CD14-positive monocyte (primary cell): ENCODE data around the gene TAF1B. TPM values are rescaled to one million over a fixed set of nuclear protein-coding genes. Genes with fewer than 3 reads are reported as not detected.

ENCODE experiments used
- DNase-seq, 3 donors: peaks; one replicate each; pipeline ENCODE4 v3.0.0-alpha.2; 2011 to 2022
- H2AFZ ChIP-seq: 2 replicates; pipeline ENCODE4 v1.6.0; 2012; ENCODE audit warnings: mild to moderate bottlenecking, low read depth, low read length, inconsistent platforms; ENCODE audit not compliant: insufficient read depth, poor library complexity, severe bottlenecking
- H3K27ac ChIP-seq, 2 donors: 1 replicate in 1 of 2; 2 replicates in 1 of 2; pipeline ENCODE4 v1.5.1; 2012 to 2013; ENCODE audit warnings: low read length in 2 of 2, control low read depth in 1 of 2, inconsistent platforms in 1 of 2, low read depth in 1 of 2, mild to moderate bottlenecking in 1 of 2
- H3K27me3 ChIP-seq, 2 donors: one replicate each; pipeline versions ENCODE4 v1.6.0 to v1.6.1; 2011 to 2013; ENCODE audit warnings: low read length in 2 of 2; ENCODE audit not compliant: control insufficient read depth in 2 of 2, insufficient read depth in 2 of 2
- H3K36me3 ChIP-seq, 2 donors: replicated peaks in 1 of 2; 1 replicate in 1 of 2; 2 replicates in 1 of 2; pipeline versions ENCODE4 v1.5.1 to v1.6.1; 2012 to 2013; ENCODE audit warnings: low read length in 2 of 2, control low read depth in 1 of 2, inconsistent platforms in 1 of 2, mild to moderate bottlenecking in 1 of 2; ENCODE audit not compliant: insufficient read depth in 2 of 2, control insufficient read depth in 1 of 2
- H3K4me1 ChIP-seq, 2 donors: 1 replicate in 1 of 2; 2 replicates in 1 of 2; pipeline versions ENCODE4 v1.5.1 to v1.6.1; 2012 to 2013; ENCODE audit warnings: low read length in 2 of 2, control low read depth in 1 of 2, inconsistent platforms in 1 of 2, mild to moderate bottlenecking in 1 of 2, moderate library complexity in 1 of 2; ENCODE audit not compliant: insufficient read depth in 2 of 2, control insufficient read depth in 1 of 2
- H3K4me2 ChIP-seq: replicated peaks from 2 replicates; pipeline ENCODE3; 2012; ENCODE audit warnings: low read length, moderate library complexity, mild to moderate bottlenecking; ENCODE audit not compliant: poor library complexity, severe bottlenecking; ENCODE audit errors: extremely low read depth
- H3K4me3 ChIP-seq, 3 experiments: fragments of 200-600 bp in 1 of 3; sonication (generic) in 1 of 3; replicated peaks in 1 of 3; 1 replicate in 2 of 3; 2 replicates in 1 of 3; pipeline ENCODE4 v1.5.1; 2011 to 2013; ENCODE audit warnings: low read length in 3 of 3, mild to moderate bottlenecking in 3 of 3, control low read depth in 2 of 3, low read depth in 2 of 3, inconsistent platforms in 1 of 3, moderate library complexity in 1 of 3
- H3K79me2 ChIP-seq: 2 replicates; pipeline ENCODE4 v1.6.0; 2012; ENCODE audit warnings: mild to moderate bottlenecking, control low read depth, inconsistent platforms, low read length, moderate library complexity; ENCODE audit not compliant: insufficient read depth
- H3K9ac ChIP-seq: 2 replicates; pipeline ENCODE4 v1.6.0; 2017; ENCODE audit warnings: low read length, mild to moderate bottlenecking; ENCODE audit not compliant: insufficient read depth, poor library complexity, severe bottlenecking
- H3K9me3 ChIP-seq, 2 donors: replicated peaks in 1 of 2; 1 replicate in 1 of 2; 2 replicates in 1 of 2; pipeline versions ENCODE4 v1.5.1 to v1.6.1; 2012 to 2013; ENCODE audit warnings: low read length in 2 of 2, control low read depth in 1 of 2; ENCODE audit not compliant: control insufficient read depth in 1 of 2, insufficient read depth in 1 of 2
- H4K20me1 ChIP-seq: 2 replicates; pipeline ENCODE4 v1.6.0; 2012; ENCODE audit warnings: mild to moderate bottlenecking, low read length, control low read depth, moderate library complexity; ENCODE audit not compliant: insufficient read depth
- H3K27ac Mint-ChIP-seq, 7 donors: one replicate each; pipeline ENCODE4 v1.8.0; 2020; ENCODE audit warnings: mild to moderate bottlenecking in 7 of 7, mixed read lengths in 7 of 7, moderate library complexity in 6 of 7, inconsistent platforms in 2 of 7
- H3K27me3 Mint-ChIP-seq, 3 donors: one replicate each; pipeline ENCODE4 v1.8.0; 2021 to 2022; ENCODE audit warnings: low read depth in 3 of 3, mild to moderate bottlenecking in 3 of 3, mixed read lengths in 3 of 3, moderate library complexity in 3 of 3, inconsistent platforms in 1 of 3
- H3K36me3 Mint-ChIP-seq, 2 donors: one replicate each; pipeline ENCODE4 v1.8.0; 2020; ENCODE audit warnings: mixed read lengths in 2 of 2, inconsistent platforms in 1 of 2, mild to moderate bottlenecking in 1 of 2
- H3K4me1 Mint-ChIP-seq: one replicate; pipeline ENCODE4 v1.8.0; 2020; ENCODE audit warnings: mild to moderate bottlenecking, mixed read lengths
- H3K4me3 Mint-ChIP-seq, 2 donors: one replicate each; pipeline ENCODE4 v1.8.0; 2020; ENCODE audit warnings: mild to moderate bottlenecking in 2 of 2, mixed read lengths in 2 of 2, moderate library complexity in 1 of 2
- H3K9me3 Mint-ChIP-seq, 7 donors: one replicate each; pipeline ENCODE4 v1.8.0; 2020 to 2022; ENCODE audit warnings: mixed read lengths in 7 of 7, mild to moderate bottlenecking in 6 of 7, moderate library complexity in 6 of 7, inconsistent platforms in 2 of 7
- WGBS: methylation state at CpG from one replicate; pipeline ENCODE4 v1.1.5; 2013; ENCODE audit warnings: missing lambda C conversion rate; ENCODE audit not compliant: insufficient coverage; 5-methylcytosine and 5-hydroxymethylcytosine counted together
- intact Hi-C, 2 donors: fragments of 100-400 bp; cut with micrococcal nuclease; formaldehyde crosslinking; loops; one replicate each; pipeline versions ENCODE4 v1.15.0 to v1.15.1; 2023
- polyA plus RNA-seq, 3 donors: library from polyadenylated mRNA; depleted of rRNA in 1 of 3; unstranded in 2 of 3; stranded (reverse) in 1 of 3; fragments of 300-500 nt in 2 of 3; fragments of >200 nt in 1 of 3; fragmentation: Illumina TruSeq in 2 of 3; gene quantifications; 1 replicate in 2 of 3; 2 replicates in 1 of 3; pipeline ENCODE4 v1.2.3, GENCODE V29; 2012 to 2021
- TF ChIP-seq, protein P1 (sequence below): fragments of 200-600 bp; IDR thresholded peaks from one replicate; pipeline ENCODE4 v1.8.0; 2022; ENCODE audit warnings: antibody characterized with exemption, mild to moderate bottlenecking

TAF1B gene
- polyA plus RNA-seq, 3 donors = 6.0 to 8.4 (median 7.2) TPM

DNA sequence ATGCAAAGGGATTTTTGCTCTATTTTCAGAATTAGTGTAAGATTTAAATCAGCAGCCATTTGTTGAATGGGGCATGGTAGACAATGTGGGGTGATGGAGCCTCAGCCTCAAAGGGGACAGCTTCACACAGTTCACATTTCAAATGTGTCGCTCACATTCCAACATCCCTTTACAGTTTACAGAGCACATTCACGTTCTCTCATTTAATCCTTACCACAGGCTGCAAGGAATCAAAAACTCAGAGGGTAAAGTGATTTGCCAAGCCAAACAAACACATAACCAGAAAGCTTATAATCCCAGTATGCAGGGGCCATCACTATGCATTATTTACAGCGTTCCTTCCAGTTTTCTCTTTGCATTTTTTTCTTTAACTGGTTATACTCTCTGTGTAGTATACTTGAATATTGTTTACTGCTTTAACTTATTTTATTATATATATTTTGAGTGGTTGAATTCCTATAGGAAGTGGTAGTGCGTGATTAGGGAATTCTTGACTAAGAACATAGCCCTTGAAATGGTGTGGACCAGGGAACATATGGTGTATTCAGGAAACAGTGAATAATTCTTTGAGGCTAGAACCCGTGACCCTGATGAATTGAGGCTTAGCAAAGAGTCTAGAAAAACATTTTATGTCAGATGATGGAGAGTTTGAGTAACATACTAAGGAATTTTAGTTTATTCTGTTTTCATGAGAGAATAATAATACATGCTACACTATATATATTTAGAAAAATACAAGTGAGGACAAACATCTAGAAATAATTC lies 18.1 kb upstream of the TAF1B start:
- intact Hi-C loops = no loop called here

DNA sequence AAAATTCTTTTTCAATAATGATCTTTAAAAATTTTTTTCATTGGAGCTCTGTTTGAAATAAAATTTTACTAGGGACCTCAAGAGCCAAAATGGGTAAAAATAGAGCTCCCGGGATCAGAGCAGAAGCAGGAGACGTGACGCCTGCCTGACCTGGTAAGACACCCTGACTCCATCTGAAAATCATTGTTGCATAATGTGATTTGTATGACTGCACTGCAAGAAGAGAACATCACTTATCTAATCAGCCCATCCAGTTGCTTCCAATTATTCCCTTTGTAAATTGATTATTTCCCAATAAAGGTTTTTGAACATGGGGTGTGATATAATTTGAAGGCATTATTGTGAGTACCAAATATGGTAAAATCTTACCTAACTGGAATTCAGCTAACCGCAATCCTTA lies 17.1 kb upstream of the TAF1B start:
- Histone ChIP-seq H3K4me1 (no peaks in the 10 kb centered on the region), H2AFZ (no peak overlapping the region), H3K79me2 (no peaks in the 10 kb centered on the region), H3K27ac (no peak overlapping the region), H4K20me1 (no peaks in the 10 kb centered on the region), H3K27me3 (peaks cover 0 to 4% of the 10 kb centered on the region in 2 donors), H3K9ac (no peak overlapping the region), H3K4me3 (no peak overlapping the region), H3K9me3 (no peaks in the 10 kb centered on the region), H3K36me3 (no peaks in the 10 kb centered on the region), H3K4me2 (no peak overlapping the region)
- no peaks in the 10 kb centered on the region for H3K9me3 Mint-ChIP-seq
- TF ChIP-seq, protein P1, sequence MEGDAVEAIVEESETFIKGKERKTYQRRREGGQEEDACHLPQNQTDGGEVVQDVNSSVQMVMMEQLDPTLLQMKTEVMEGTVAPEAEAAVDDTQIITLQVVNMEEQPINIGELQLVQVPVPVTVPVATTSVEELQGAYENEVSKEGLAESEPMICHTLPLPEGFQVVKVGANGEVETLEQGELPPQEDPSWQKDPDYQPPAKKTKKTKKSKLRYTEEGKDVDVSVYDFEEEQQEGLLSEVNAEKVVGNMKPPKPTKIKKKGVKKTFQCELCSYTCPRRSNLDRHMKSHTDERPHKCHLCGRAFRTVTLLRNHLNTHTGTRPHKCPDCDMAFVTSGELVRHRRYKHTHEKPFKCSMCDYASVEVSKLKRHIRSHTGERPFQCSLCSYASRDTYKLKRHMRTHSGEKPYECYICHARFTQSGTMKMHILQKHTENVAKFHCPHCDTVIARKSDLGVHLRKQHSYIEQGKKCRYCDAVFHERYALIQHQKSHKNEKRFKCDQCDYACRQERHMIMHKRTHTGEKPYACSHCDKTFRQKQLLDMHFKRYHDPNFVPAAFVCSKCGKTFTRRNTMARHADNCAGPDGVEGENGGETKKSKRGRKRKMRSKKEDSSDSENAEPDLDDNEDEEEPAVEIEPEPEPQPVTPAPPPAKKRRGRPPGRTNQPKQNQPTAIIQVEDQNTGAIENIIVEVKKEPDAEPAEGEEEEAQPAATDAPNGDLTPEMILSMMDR = no peak
- H3K27ac Mint-ChIP-seq = no peak overlapping the region
- WGBS = no CpG with 5 or more reads among the region's 4 CpGs
- H3K27me3 Mint-ChIP-seq = peaks cover 2 to 15% (median 3%) of the 10 kb centered on the region in 3 donors
- H3K4me1 Mint-ChIP-seq = peaks cover 4% of the 10 kb centered on the region
- no peak for DNase-seq
- no peaks in the 10 kb centered on the region for H3K36me3 Mint-ChIP-seq
- intact Hi-C loops = no loop called here
- no peak overlapping the region for H3K4me3 Mint-ChIP-seq

More for the DNA sequence above, 18.1 kb upstream of the TAF1B start:
- Histone ChIP-seq H3K4me1 (no peaks in the 10 kb centered on the region), H3K9me3 (no peaks in the 10 kb centered on the region), H3K4me3 (no peak overlapping the region), H3K27me3 (peaks cover 0 to 4% of the 10 kb centered on the region in 2 donors), H2AFZ (no peak overlapping the region), H3K36me3 (no peaks in the 10 kb centered on the region), H3K79me2 (no peaks in the 10 kb centered on the region), H3K27ac (no peak overlapping the region), H4K20me1 (no peaks in the 10 kb centered on the region), H3K4me2 (no peak overlapping the region), H3K9ac (no peak overlapping the region)
- Mint-ChIP-seq H3K27me3 (peaks cover 2 to 15% (median 3%) of the 10 kb centered on the region in 3 donors), H3K4me3 (no peak overlapping the region), H3K4me1 (no peaks in the 10 kb centered on the region), H3K36me3 (no peaks in the 10 kb centered on the region), H3K27ac (no peak overlapping the region), H3K9me3 (no peaks in the 10 kb centered on the region)
- no peak for DNase-seq
- TF ChIP-seq, protein P1 = no peak
- 100% methylated on average over 2 of the region's 5 CpGs for WGBS
